Natural killer cell (primary cell): ENCODE data around the gene HPGDS. TPM values are rescaled to one million over a fixed set of nuclear protein-coding genes. Genes with fewer than 3 reads are reported as not detected.

Experiments
- ATAC-seq, 3 donors: fragments of 150-1000 bp in 2 of 3; fragments of 200-7000 bp in 1 of 3; cut with Tn5 transposase; 1 replicate in 1 of 3; 2 replicates in 2 of 3; pipeline ENCODE4 v1.10.0; 2021; ENCODE audit warnings: mild to moderate bottlenecking in 2 of 3, moderate library complexity in 2 of 3
- DNase-seq, 2 donors: peaks; one replicate each; pipeline versions ENCODE4 v3.0.0 to v3.0.0-alpha.2; 2013 to 2021; ENCODE audit warnings: mixed read lengths in 1 of 2
- H3K27ac ChIP-seq: one replicate; pipeline ENCODE4 v1.5.1; 2013; ENCODE audit warnings: mild to moderate bottlenecking, low read length
- H3K27me3 ChIP-seq: one replicate; pipeline ENCODE4 v1.6.1; 2013; ENCODE audit warnings: low read length; ENCODE audit not compliant: control insufficient read depth, insufficient read depth
- H3K36me3 ChIP-seq: one replicate; pipeline ENCODE4 v1.6.1; 2013; ENCODE audit warnings: low read length; ENCODE audit not compliant: control insufficient read depth, insufficient read depth
- H3K4me1 ChIP-seq: one replicate; pipeline ENCODE4 v1.6.1; 2013; ENCODE audit warnings: low read length; ENCODE audit not compliant: control insufficient read depth, insufficient read depth
- H3K4me3 ChIP-seq: one replicate; pipeline ENCODE4 v1.5.1; 2013; ENCODE audit warnings: low read length
- H3K9me3 ChIP-seq: one replicate; pipeline ENCODE4 v1.6.1; 2013; ENCODE audit warnings: low read length; ENCODE audit not compliant: control insufficient read depth, insufficient read depth
- H3K27ac Mint-ChIP-seq, 2 donors: one replicate each; pipeline ENCODE4 v1.8.0; 2022; ENCODE audit warnings: mild to moderate bottlenecking in 2 of 2, mixed read lengths in 2 of 2, moderate library complexity in 1 of 2
- H3K27me3 Mint-ChIP-seq, 2 donors: one replicate each; pipeline ENCODE4 v1.8.0; 2022; ENCODE audit warnings: low read depth in 2 of 2, mixed read lengths in 2 of 2
- H3K36me3 Mint-ChIP-seq: one replicate; pipeline ENCODE4 v1.8.0; 2022; ENCODE audit warnings: mixed read lengths
- H3K4me1 Mint-ChIP-seq, 2 donors: one replicate each; pipeline ENCODE4 v1.8.0; 2022; ENCODE audit warnings: mixed read lengths in 2 of 2
- H3K4me3 Mint-ChIP-seq: one replicate; pipeline ENCODE4 v1.8.0; 2022; ENCODE audit warnings: mild to moderate bottlenecking, moderate library complexity, mixed read lengths
- H3K9me3 Mint-ChIP-seq, 2 donors: one replicate each; pipeline ENCODE4 v1.8.0; 2022; ENCODE audit warnings: mixed read lengths in 2 of 2
- CTCF ChIP-seq: fragments of 200-600 bp; IDR thresholded peaks from one replicate; pipeline ENCODE4 v1.8.0; 2022; ENCODE audit warnings: antibody characterized with exemption
- WGBS: methylation state at CpG from one replicate; pipeline ENCODE4 v1.1.7; 2013; ENCODE audit warnings: missing lambda C conversion rate; ENCODE audit not compliant: insufficient coverage; 5-methylcytosine and 5-hydroxymethylcytosine counted together
- intact Hi-C: fragments of 100-400 bp; cut with micrococcal nuclease; formaldehyde crosslinking; loops from one replicate; pipeline ENCODE4 v1.14.2; 2022
- total RNA-seq, 4 donors: library from RNA; stranded (reverse); fragments of 120-200 nt in 1 of 4; gene quantifications; one replicate each; pipeline versions ENCODE4 v1.2.3 to v1.2.4, GENCODE V29; 2013 to 2022

HPGDS gene
- total RNA-seq, 3 donors from 2014 or later (not counting 1 experiment from before 2014, with no cell fraction given) = 0.36 to 4.3 TPM; not detected in 1

- H3K27ac Mint-ChIP-seq = no peak overlapping the region
- no peaks in the 10 kb centered on the region for H3K9me3 ChIP-seq
- 93% methylated on average over 1 of the region's 2 CpGs for WGBS
- peaks cover 8% of the 10 kb centered on the region for H3K36me3 Mint-ChIP-seq
- H3K4me3 Mint-ChIP-seq = no peak overlapping the region
- H3K27me3 Mint-ChIP-seq = no peaks in the 10 kb centered on the region
- intact Hi-C loops = no loop called here
- ATAC-seq (no peak), DNase-seq (no peak)
- no peak for TF ChIP-seq CTCF
- H3K9me3 Mint-ChIP-seq = no peaks in the 10 kb centered on the region
- no peaks in the 10 kb centered on the region for H3K27me3 ChIP-seq
- H3K4me1 Mint-ChIP-seq = peaks cover 0 to 8% of the 10 kb centered on the region in 2 donors
- H3K36me3 ChIP-seq = peaks cover 28% of the 10 kb centered on the region
- H3K4me1 ChIP-seq = no peaks in the 10 kb centered on the region
- H3K27ac ChIP-seq = no peak overlapping the region
- H3K4me3 ChIP-seq = no peak overlapping the region
Measured at GRCh38 chr4:94290245-94290644, 52.4 kb downstream of the HPGDS start.

- Mint-ChIP-seq H3K4me3 (no peak overlapping the region), H3K27ac (no peak overlapping the region)
- DNase-seq = no peak
Measured at GRCh38 chr4:94285666-94286065, 57.0 kb downstream of the HPGDS start.

GRCh38 chr4:94284889-94285288 is 57.7 kb downstream of the HPGDS start:
- WGBS = no CpG with 5 or more reads among the region's 1 CpG
- Histone ChIP-seq H3K4me3 (no peak overlapping the region), H3K9me3 (no peaks in the 10 kb centered on the region), H3K36me3 (peaks cover 55% of the 10 kb centered on the region), H3K27me3 (no peaks in the 10 kb centered on the region), H3K27ac (no peak overlapping the region), H3K4me1 (no peaks in the 10 kb centered on the region)
- Mint-ChIP-seq H3K27ac (no peak overlapping the region), H3K4me1 (no peaks in the 10 kb centered on the region), H3K4me3 (no peak overlapping the region), H3K27me3 (no peaks in the 10 kb centered on the region), H3K36me3 (peaks cover 8% of the 10 kb centered on the region), H3K9me3 (no peaks in the 10 kb centered on the region)
- DNase-seq = no peak
- no peak for TF ChIP-seq CTCF
- ATAC-seq = no peak
- intact Hi-C loops = no loop called here

More at GRCh38 chr4:94285666-94286065, 57.0 kb downstream of the HPGDS start:
- Mint-ChIP-seq H3K4me1 (no peaks in the 10 kb centered on the region), H3K36me3 (peaks cover 8% of the 10 kb centered on the region), H3K9me3 (no peaks in the 10 kb centered on the region), H3K27me3 (no peaks in the 10 kb centered on the region)
- Histone ChIP-seq H3K4me1 (no peaks in the 10 kb centered on the region), H3K4me3 (no peak overlapping the region), H3K27me3 (no peaks in the 10 kb centered on the region), H3K27ac (no peak overlapping the region), H3K36me3 (peaks cover 52% of the 10 kb centered on the region), H3K9me3 (no peaks in the 10 kb centered on the region)
- intact Hi-C loops = no loop called here
- ATAC-seq = no peak
- WGBS = 98% methylated on average over 4 of the region's 4 CpGs
- no peak for TF ChIP-seq CTCF

GRCh38 chr4:94278781-94279180 is 63.9 kb downstream of the HPGDS start:
- Histone ChIP-seq H3K27ac (no peak overlapping the region), H3K4me3 (no peak overlapping the region), H3K4me1 (no peaks in the 10 kb centered on the region), H3K9me3 (no peaks in the 10 kb centered on the region), H3K27me3 (no peaks in the 10 kb centered on the region), H3K36me3 (peaks cover 68% of the 10 kb centered on the region)
- TF ChIP-seq CTCF = no peak
- Mint-ChIP-seq H3K27ac (no peak overlapping the region), H3K4me3 (no peak overlapping the region), H3K27me3 (no peaks in the 10 kb centered on the region), H3K4me1 (no peaks in the 10 kb centered on the region), H3K9me3 (no peaks in the 10 kb centered on the region), H3K36me3 (peaks cover 20% of the 10 kb centered on the region)
- no peak for DNase-seq
- 100% methylated on average over 1 of the region's 2 CpGs for WGBS
- intact Hi-C loops = no loop called here
- ATAC-seq = no peak
